WTC11 (cell line): Measurements from ENCODE around the gene CERS1.

Experiments used
- NFYB ChIP-seq: sonication (generic); formaldehyde crosslinking; conservative IDR thresholded peaks from 2 replicates; pipeline ENCODE4 v1.8.0; 2022; ENCODE audit warnings: low read depth, missing genetic modification reagents
- ZNF281 ChIP-seq: sonication (generic); formaldehyde crosslinking; IDR thresholded peaks from 2 replicates; pipeline ENCODE4 v1.8.0; 2023; ENCODE audit warnings: mild to moderate bottlenecking, missing genetic modification reagents
- ZNF423 ChIP-seq: fragments of 250-450 bp; sonication (Bioruptor Pico); IDR thresholded peaks from 2 replicates; pipeline ENCODE4 v2.1.2; 2022; ENCODE audit warnings: mild to moderate bottlenecking, moderate library complexity
- TF ChIP-seq, protein P1 (sequence below): fragments of 200-600 bp; IDR thresholded peaks from 2 replicates; pipeline ENCODE4 v1.8.0; 2022; ENCODE audit warnings: antibody characterized with exemption

DNA sequence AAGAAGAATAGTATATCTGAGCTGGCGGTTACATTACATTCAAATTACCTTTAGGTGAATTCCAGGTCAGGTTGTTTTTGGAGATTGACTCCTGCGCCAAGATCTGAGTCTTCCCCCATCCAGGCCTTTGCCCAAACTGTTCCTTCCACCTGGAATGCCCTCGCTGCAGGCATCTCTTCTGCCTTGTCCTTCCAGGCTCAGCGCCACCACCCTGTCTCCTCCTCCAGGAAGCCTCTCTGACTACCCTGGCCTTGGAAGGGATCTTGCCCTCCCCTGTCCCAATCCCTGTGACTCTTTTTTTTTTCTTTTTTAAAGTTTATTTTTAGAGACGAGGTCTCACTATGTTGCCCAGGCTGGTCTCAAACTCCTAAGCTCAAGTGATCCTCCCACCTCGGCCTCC is 46.7 kb upstream of the CERS1 start:
- no peak for TF ChIP-seq ZNF423 (CRISPR knock-in tag)
- TF ChIP-seq, protein P1, sequence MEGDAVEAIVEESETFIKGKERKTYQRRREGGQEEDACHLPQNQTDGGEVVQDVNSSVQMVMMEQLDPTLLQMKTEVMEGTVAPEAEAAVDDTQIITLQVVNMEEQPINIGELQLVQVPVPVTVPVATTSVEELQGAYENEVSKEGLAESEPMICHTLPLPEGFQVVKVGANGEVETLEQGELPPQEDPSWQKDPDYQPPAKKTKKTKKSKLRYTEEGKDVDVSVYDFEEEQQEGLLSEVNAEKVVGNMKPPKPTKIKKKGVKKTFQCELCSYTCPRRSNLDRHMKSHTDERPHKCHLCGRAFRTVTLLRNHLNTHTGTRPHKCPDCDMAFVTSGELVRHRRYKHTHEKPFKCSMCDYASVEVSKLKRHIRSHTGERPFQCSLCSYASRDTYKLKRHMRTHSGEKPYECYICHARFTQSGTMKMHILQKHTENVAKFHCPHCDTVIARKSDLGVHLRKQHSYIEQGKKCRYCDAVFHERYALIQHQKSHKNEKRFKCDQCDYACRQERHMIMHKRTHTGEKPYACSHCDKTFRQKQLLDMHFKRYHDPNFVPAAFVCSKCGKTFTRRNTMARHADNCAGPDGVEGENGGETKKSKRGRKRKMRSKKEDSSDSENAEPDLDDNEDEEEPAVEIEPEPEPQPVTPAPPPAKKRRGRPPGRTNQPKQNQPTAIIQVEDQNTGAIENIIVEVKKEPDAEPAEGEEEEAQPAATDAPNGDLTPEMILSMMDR: no peak
- no peak for TF ChIP-seq ZNF281 (CRISPR knock-in tag)
- TF ChIP-seq NFYB: no peak
